HG03521 (cell line): ENCODE results near the gene ZNF609.
"Not testable (repeated sequence)": the region's sequence is repeated elsewhere in the genome, so short reads cannot be mapped to it uniquely, and the experiment has no call there.

Experiments
- ATAC-seq: cut with Tn5 transposase; IDR thresholded peaks from one replicate; pipeline ENCODE4 v1.9.1; 2021; ENCODE audit warnings: mild to moderate bottlenecking, moderate library complexity; ENCODE audit not compliant: unreplicated experiment

ZNF609 gene

GRCh38 chr15:64456634-64457108 lies 3.7 kb upstream of the ZNF609 start:
- no peak for ATAC-seq

GRCh38 chr15:64459066-64459781 lies 1.2 kb upstream of the ZNF609 start:
- ATAC-seq, result no peak

- peak; percentile 19 for ATAC-seq
These were observed 644 bp downstream of the ZNF609 start for GRCh38 chr15:64460724-64461720.

DNA sequence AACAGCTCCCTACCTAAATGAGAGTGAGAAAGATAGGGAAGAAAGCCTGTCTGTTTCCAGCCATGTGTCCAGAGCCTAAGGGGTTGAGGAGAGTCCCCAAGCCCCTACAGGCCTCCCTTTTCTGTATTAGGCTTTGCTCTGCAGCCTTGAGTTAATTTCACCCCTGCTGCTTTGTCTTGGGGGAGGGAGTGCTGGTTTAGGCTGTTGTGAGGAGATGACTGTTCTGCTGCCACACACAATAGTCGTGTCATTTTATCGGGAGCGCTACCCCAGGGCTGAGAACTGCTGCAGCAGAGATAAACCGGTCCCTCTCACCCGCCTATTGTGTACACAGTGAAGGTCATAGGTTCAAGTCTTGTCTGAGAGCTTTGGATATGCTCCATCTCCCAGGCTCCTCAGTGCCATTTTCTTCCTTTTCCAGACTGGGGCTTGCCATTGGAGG lies 1.4 kb downstream of the ZNF609 start:
- ATAC-seq, result no peak

GRCh38 chr15:64462492-64462891 lies 2.1 kb downstream of the ZNF609 start:
- no peak for ATAC-seq

- no peak for ATAC-seq
These were observed 4.1 kb downstream of the ZNF609 start for GRCh38 chr15:64464276-64465005.

GRCh38 chr15:64466408-64467141 lies 6.2 kb downstream of the ZNF609 start:
- no peak for ATAC-seq

- no peak for ATAC-seq
These were observed 11.8 kb downstream of the ZNF609 start for GRCh38 chr15:64472161-64472560.

DNA sequence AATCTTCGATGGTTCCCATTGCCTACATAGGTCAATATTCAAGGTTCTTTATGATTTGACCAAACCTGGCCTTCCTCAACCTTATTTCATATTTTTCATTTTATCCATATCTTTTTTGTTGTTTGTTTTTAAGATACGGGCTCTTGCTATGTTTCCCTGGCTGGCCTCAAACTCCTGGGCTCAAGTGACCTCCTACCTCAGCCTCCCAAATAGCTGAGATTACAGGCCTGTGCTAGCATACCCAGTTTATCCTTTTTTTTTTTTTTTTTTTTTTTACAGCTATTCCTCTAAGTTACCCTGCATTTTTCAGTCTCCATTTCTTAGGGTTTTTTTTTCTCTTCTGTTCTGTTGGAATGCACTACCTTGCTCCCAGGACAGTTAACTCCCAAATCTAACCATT lies 14.5 kb downstream of the ZNF609 start:
- no peak for ATAC-seq

GRCh38 chr15:64476550-64476949 lies 16.2 kb downstream of the ZNF609 start:
- ATAC-seq, result no peak

DNA sequence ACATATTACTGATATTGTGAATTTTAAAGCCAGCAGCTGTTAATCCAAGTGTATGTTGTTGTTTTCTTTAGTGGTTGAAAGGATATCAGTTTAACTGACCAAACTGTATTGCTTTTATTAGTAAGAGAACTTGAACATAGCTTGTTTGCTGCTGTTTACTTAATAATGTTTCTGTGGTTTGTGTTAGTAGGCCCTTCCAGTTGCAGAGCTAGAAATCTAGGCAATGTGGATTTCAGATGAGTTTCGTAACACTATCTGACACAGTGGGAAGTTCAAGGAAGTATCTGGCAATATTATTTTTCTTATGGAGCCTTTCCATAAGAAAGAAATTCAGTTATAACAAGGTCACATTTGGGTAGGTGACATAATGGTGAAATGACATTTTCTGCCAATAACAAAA lies 18.5 kb downstream of the ZNF609 start:
- ATAC-seq, result no peak

- ATAC-seq, result no peak
These were observed 20.5 kb downstream of the ZNF609 start for GRCh38 chr15:64480891-64481290.

GRCh38 chr15:64483749-64484148 lies 23.4 kb downstream of the ZNF609 start:
- no peak for ATAC-seq

DNA sequence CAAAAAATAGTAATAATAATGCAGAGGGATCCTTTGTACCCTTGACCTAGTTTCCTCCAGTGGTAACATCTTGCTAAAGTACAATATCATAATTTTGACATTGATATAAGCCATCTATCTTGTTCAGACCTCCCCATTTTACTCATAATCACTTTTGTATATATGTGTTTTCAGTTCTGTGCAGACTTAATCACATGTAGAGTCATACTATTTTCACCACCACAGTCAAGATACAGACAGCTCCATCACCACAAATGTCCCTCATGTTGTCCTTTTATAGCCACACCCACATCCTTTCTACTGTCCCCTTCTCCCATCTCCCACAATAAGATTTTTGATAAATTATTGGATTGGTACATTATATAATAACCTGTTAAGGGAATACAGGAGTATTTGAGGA lies 25.4 kb downstream of the ZNF609 start:
- ATAC-seq, result no peak

GRCh38 chr15:64490598-64491259 lies 30.4 kb downstream of the ZNF609 start:
- no peak for ATAC-seq

DNA sequence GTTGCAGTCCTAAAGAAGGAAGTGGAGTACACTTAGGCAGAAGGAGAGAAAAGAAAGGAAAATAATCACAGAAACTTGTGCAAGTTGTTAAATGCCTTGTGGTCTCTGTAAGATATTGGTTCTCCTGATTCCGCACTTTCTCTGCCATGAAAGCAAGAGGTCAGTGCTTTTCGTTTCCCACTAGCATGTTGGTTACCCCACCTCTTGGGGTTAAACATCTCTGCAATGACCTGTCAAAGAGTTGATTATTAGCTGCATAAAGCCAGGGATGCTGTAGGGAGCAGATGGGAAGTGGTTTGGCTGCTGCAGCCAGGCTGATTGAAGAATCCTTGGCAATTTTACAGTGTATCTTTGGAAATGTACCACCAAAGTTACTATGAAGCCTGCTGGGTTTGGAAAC lies 33.3 kb downstream of the ZNF609 start:
- ATAC-seq, result no peak

- not testable (repeated sequence) for ATAC-seq
These were observed 35.6 kb downstream of the ZNF609 start for GRCh38 chr15:64495968-64496367.

DNA sequence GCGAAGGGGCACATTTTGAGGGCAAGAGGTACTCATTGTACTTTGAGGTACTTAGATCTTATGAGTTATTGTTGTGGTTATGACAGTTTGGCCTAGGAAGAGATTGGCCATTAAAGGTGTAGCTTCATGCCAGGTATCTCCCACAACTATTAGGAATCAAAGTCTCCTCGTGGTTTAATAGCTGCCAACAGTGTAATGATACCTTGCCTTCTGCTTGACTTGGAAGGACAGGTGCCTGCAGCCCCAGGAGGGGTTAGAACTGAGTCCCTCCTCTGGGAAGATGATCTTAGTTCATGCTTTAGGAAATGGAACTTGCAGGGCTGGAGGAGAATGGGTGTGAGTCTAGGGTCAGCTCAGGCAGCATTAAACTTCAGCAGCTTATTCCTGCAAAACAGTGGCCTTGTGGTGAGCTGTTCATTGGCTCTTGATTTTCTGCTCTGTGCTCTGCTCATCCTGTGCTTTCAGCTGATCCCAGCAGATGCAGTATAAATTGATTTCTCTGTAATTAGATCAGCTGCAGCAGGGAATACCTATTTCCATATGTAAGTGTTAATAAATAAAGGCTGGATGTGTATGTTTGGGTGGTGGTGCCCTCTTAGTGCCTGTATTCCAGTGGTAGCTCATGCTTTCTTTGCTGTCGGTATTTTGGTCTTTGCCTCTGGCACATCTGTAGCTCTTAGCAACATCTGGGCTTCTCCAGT lies 40.5 kb downstream of the ZNF609 start:
- no peak for ATAC-seq

DNA sequence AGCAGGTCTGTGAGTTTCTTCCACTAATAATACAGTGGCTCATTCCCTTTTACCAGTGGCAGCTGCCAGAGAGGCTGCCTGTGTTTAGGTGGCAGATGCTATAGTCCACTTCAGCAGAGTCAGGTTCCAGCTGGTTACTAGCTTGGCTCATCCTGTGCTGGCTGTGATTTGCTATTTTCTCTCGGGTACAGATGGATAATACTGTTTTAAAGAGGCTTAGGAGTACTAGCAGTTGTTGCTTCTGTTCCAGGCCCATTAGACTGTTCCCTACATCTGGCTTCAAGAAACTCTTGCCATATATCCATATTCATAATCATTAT lies 41.0 kb downstream of the ZNF609 start:
- no peak for ATAC-seq
